ENCODE measurements around the gene PSME1. TPM values are rescaled to one million over a fixed set of nuclear protein-coding genes. Genes with fewer than 3 reads are reported as not detected.

PSME1 gene
- total RNA-seq, 2 donors from 2014 or later: 235 to 257 TPM

GRCh38 chr14:24139272-24139934 lies 3.4 kb downstream of the PSME1 start:
- Mint-ChIP-seq H3K27ac (peak overlapping the region; percentile 43), H3K4me1 (peaks cover 45% of the 10 kb centered on the region), H3K27me3 (no peaks in the 10 kb centered on the region), H3K36me3 (ENCODE audit: low read depth) (peaks cover 2% of the 10 kb centered on the region), H3K4me3 (peak overlapping the region; percentile 64)
- ATAC-seq: no peak
- no peaks in the 10 kb centered on the region for H3K9me3 ChIP-seq (ENCODE audit: control insufficient read depth, low read length, poor library complexity, severe bottlenecking)
- DNase-seq: no peak

- H3K4me1 Mint-ChIP-seq: peaks cover 50% of the 10 kb centered on the region
These were observed 5.3 kb downstream of the PSME1 start, which contains the start of gene EMC9 for GRCh38 chr14:24141097-24141880. TSS of gene EMC9 (minus strand) at chr14:24141591. CDS start at chr14:24141304, 287 bp downstream.

GRCh38 chr14:24143511-24143910 lies 7.5 kb downstream of the PSME1 start:
- Mint-ChIP-seq H3K27ac (no peak overlapping the region), H3K36me3 (ENCODE audit: low read depth) (peaks cover 2% of the 10 kb centered on the region), H3K4me3 (no peak overlapping the region), H3K27me3 (no peaks in the 10 kb centered on the region), H3K4me1 (peaks cover 46% of the 10 kb centered on the region)
- no peak for ATAC-seq
- DNase-seq: no peak
- H3K9me3 ChIP-seq (ENCODE audit: control insufficient read depth, low read length, poor library complexity, severe bottlenecking): no peaks in the 10 kb centered on the region

More at GRCh38 chr14:24141097-24141880, 5.3 kb downstream of the PSME1 start, which contains the start of gene EMC9:
- ATAC-seq: peak; percentile 91
- Mint-ChIP-seq H3K4me3 (peak within 1 kb of the TSS; percentile 93), H3K27ac (peak within 1 kb of the TSS; percentile 86), H3K36me3 (ENCODE audit: low read depth) (peaks cover 2% of the 10 kb centered on the region), H3K27me3 (no peaks in the 10 kb centered on the region)
- no peaks in the 10 kb centered on the region for H3K9me3 ChIP-seq (ENCODE audit: control insufficient read depth, low read length, poor library complexity, severe bottlenecking)
- peak; percentile 98 to 99 (median 98) for DNase-seq

- Mint-ChIP-seq H3K4me1 (peaks cover 52% of the 10 kb centered on the region), H3K36me3 (ENCODE audit: low read depth) (peaks cover 2% of the 10 kb centered on the region), H3K4me3 (no peak overlapping the region), H3K27me3 (no peaks in the 10 kb centered on the region), H3K27ac (peak overlapping the region; percentile 73)
- no peaks in the 10 kb centered on the region for H3K9me3 ChIP-seq (ENCODE audit: control insufficient read depth, low read length, poor library complexity, severe bottlenecking)
- no peak for ATAC-seq
- no peak for DNase-seq
These were observed 8.5 kb downstream of the PSME1 start for GRCh38 chr14:24144451-24144850.

- DNase-seq (no peak), ATAC-seq (no peak)
- no peaks in the 10 kb centered on the region for H3K9me3 ChIP-seq (ENCODE audit: control insufficient read depth, low read length, poor library complexity, severe bottlenecking)
- Mint-ChIP-seq H3K27ac (peak overlapping the region; percentile 90), H3K27me3 (no peaks in the 10 kb centered on the region), H3K36me3 (ENCODE audit: low read depth) (peaks cover 2% of the 10 kb centered on the region), H3K4me1 (peaks cover 49% of the 10 kb centered on the region), H3K4me3 (peak overlapping the region; percentile 98)
These were observed 9.2 kb downstream of the PSME1 start for GRCh38 chr14:24145219-24145618.

GRCh38 chr14:24145690-24146452 lies 9.9 kb downstream of the PSME1 start:
- Mint-ChIP-seq H3K27me3 (no peaks in the 10 kb centered on the region), H3K4me3 (peak overlapping the region; percentile 98), H3K36me3 (ENCODE audit: low read depth) (peaks cover 2% of the 10 kb centered on the region), H3K27ac (peak overlapping the region; percentile 90), H3K4me1 (peaks cover 52% of the 10 kb centered on the region)
- DNase-seq (no peak), ATAC-seq (no peak)
- no peaks in the 10 kb centered on the region for H3K9me3 ChIP-seq (ENCODE audit: control insufficient read depth, low read length, poor library complexity, severe bottlenecking)

GRCh38 chr14:24146453-24146977 lies 10.5 kb downstream of the PSME1 start, which contains the start of gene PSME2:
TSS of gene PSME2 (minus strand) at chr14:24146610. CDS start at chr14:24146581, 29 bp downstream.
- Mint-ChIP-seq H3K27ac (peak within 1 kb of the TSS; percentile 91), H3K36me3 (ENCODE audit: low read depth) (peaks cover 2% of the 10 kb centered on the region), H3K4me3 (peak within 1 kb of the TSS; percentile 98), H3K4me1 (peaks cover 53% of the 10 kb centered on the region), H3K27me3 (no peaks in the 10 kb centered on the region)
- H3K9me3 ChIP-seq (ENCODE audit: control insufficient read depth, low read length, poor library complexity, severe bottlenecking): no peaks in the 10 kb centered on the region
- peak; percentile 57 to 83 (median 75) for DNase-seq
- ATAC-seq: peak; percentile 65

GRCh38 chr14:24146978-24147760 lies 11.2 kb downstream of the PSME1 start, which contains the start of gene RNF31:
TSS of gene RNF31 (plus strand) at chr14:24147498. CDS start at chr14:24147699, 201 bp downstream.
- Mint-ChIP-seq H3K27me3 (no peaks in the 10 kb centered on the region), H3K27ac (peak within 1 kb of the TSS; percentile 91), H3K4me3 (peak within 1 kb of the TSS; percentile 98), H3K4me1 (peaks cover 49% of the 10 kb centered on the region), H3K36me3 (ENCODE audit: low read depth) (peaks cover 2% of the 10 kb centered on the region)
- peak; percentile 93 to 97 (median 95) for DNase-seq
- peak; percentile 91 for ATAC-seq
- no peaks in the 10 kb centered on the region for H3K9me3 ChIP-seq (ENCODE audit: control insufficient read depth, low read length, poor library complexity, severe bottlenecking)

- peaks cover 2% of the 10 kb centered on the region for H3K36me3 Mint-ChIP-seq (ENCODE audit: low read depth)
- H3K9me3 ChIP-seq (ENCODE audit: control insufficient read depth, low read length, poor library complexity, severe bottlenecking): no peaks in the 10 kb centered on the region
- DNase-seq (no peak), ATAC-seq (no peak)
- peak overlapping the region; percentile 91 for H3K27ac Mint-ChIP-seq
- H3K4me1 Mint-ChIP-seq: peaks cover 46% of the 10 kb centered on the region
- no peaks in the 10 kb centered on the region for H3K27me3 Mint-ChIP-seq
- peak overlapping the region; percentile 98 for H3K4me3 Mint-ChIP-seq
These were observed 11.9 kb downstream of the PSME1 start for GRCh38 chr14:24147761-24148428.

GRCh38 chr14:24149302-24149969 lies 13.4 kb downstream of the PSME1 start:
- Mint-ChIP-seq H3K27ac (peak overlapping the region; percentile 56), H3K4me1 (peaks cover 40% of the 10 kb centered on the region), H3K4me3 (peak overlapping the region; percentile 58), H3K36me3 (ENCODE audit: low read depth) (no peaks in the 10 kb centered on the region), H3K27me3 (no peaks in the 10 kb centered on the region)
- DNase-seq: no peak
- no peak for ATAC-seq
- H3K9me3 ChIP-seq (ENCODE audit: control insufficient read depth, low read length, poor library complexity, severe bottlenecking): no peaks in the 10 kb centered on the region

- ATAC-seq (no peak), DNase-seq (no peak)
- Mint-ChIP-seq H3K4me1 (peaks cover 40% of the 10 kb centered on the region), H3K4me3 (no peak overlapping the region), H3K27ac (no peak overlapping the region), H3K27me3 (no peaks in the 10 kb centered on the region), H3K36me3 (ENCODE audit: low read depth) (no peaks in the 10 kb centered on the region)
- no peaks in the 10 kb centered on the region for H3K9me3 ChIP-seq (ENCODE audit: control insufficient read depth, low read length, poor library complexity, severe bottlenecking)
These were observed 14.1 kb downstream of the PSME1 start for GRCh38 chr14:24150061-24150460.

Measured in T-helper 17 cell (primary cell).